Heart left ventricle (tissue), 16 donors: ENCODE data around the gene NUP210. TPM values are rescaled to one million over a fixed set of nuclear protein-coding genes. Genes with fewer than 3 reads are reported as not detected.

ENCODE experiments used
- ATAC-seq, 4 donors: fragments of 200-7000 bp; cut with Tn5 transposase; one replicate each; pipeline ENCODE4 v1.9.1; 2020 to 2022; ENCODE audit warnings: moderate library complexity in 4 of 4, mild to moderate bottlenecking in 3 of 4, moderate number of reproducible peaks in 1 of 4
- DNase-seq, 5 donors: peaks; one replicate each; pipeline ENCODE4 v3.0.0-alpha.2; 2020
- H3K27ac ChIP-seq, 12 donors: fragments of 200-600 bp; sonication (generic) in 4 of 12; one replicate each; pipeline versions ENCODE4 v1.5.0 to v1.8.0; 2016 to 2022; ENCODE audit warnings: mild to moderate bottlenecking in 2 of 12
- H3K27me3 ChIP-seq, 9 donors: fragments of 200-600 bp; sonication (generic) in 2 of 9; one replicate each; pipeline versions ENCODE4 v1.5.1 to v1.8.0; 2016 to 2022; ENCODE audit warnings: mild to moderate bottlenecking in 3 of 9
- H3K36me3 ChIP-seq, 9 donors: fragments of 200-600 bp; sonication (generic) in 2 of 9; one replicate each; pipeline versions ENCODE4 v1.5.0 to v1.8.0; 2018 to 2022; ENCODE audit warnings: mild to moderate bottlenecking in 2 of 9
- H3K4me1 ChIP-seq, 12 donors: fragments of 200-600 bp; sonication (generic) in 4 of 12; one replicate each; pipeline versions ENCODE4 v1.5.0 to v1.8.0; 2016 to 2022; ENCODE audit warnings: mild to moderate bottlenecking in 3 of 12
- H3K4me3 ChIP-seq, 12 donors: fragments of 200-600 bp; sonication (generic) in 4 of 12; one replicate each; pipeline versions ENCODE4 v1.5.0 to v1.8.0; 2017 to 2022; ENCODE audit warnings: mild to moderate bottlenecking in 9 of 12, moderate library complexity in 4 of 12
- H3K9me3 ChIP-seq, 12 donors: fragments of 200-600 bp; sonication (generic) in 4 of 12; one replicate each; pipeline versions ENCODE4 v1.5.0 to v1.8.0; 2016 to 2022; ENCODE audit warnings: mild to moderate bottlenecking in 1 of 12
- CTCF ChIP-seq, 12 donors: fragments of 200-600 bp; sonication (generic) in 4 of 12; IDR thresholded peaks; one replicate each; pipeline versions ENCODE4 v1.5.0 to v1.8.0; 2018 to 2022; ENCODE audit warnings: antibody characterized with exemption in 12 of 12, mild to moderate bottlenecking in 5 of 12
- POLR2A ChIP-seq, 2 donors: fragments of 450-650 bp; IDR thresholded peaks; one replicate each; pipeline ENCODE4 v1.6.1; 2017; ENCODE audit warnings: antibody characterized with exemption in 2 of 2, mild to moderate bottlenecking in 2 of 2, moderate library complexity in 2 of 2
- WGBS, 4 donors: extraction: QIAGEN DNeasy Blood & Tissue Kit in 2 of 4; methylation state at CpG; one replicate each; pipeline versions ENCODE4 v1.1.5 to v1.1.7; 2013 to 2018; 5-methylcytosine and 5-hydroxymethylcytosine counted together
- intact Hi-C, 10 donors: fragments of 100-400 bp; cut with DNase I; formaldehyde crosslinking; loops; one replicate each; pipeline versions ENCODE4 v1.11.1 to v1.14.2; 2022
- polyA plus RNA-seq, 2 donors: library from polyadenylated mRNA; stranded (reverse); fragments of 200-250 nt; gene quantifications; one replicate each; pipeline ENCODE4 v1.2.3, GENCODE V29; 2013
- total RNA-seq, 9 donors: library from RNA; depleted of rRNA in 2 of 9; stranded (reverse); fragments of >200 nt in 2 of 9; fragmentation: NEBNext Ultra II Directional in 3 of 9; extraction: Animal tissue kit (Norgen Biotek cat#: 25700) in 3 of 9; gene quantifications; one replicate each; pipeline versions ENCODE4 v1.1.0 to v1.2.4, GENCODE V29; 2016 to 2023
- donor health status: ischemic (EF 13 %, LVEDD 7.1; RV severe dilation, severe dysfunction).
- donor health status: healthy with polysubstance abuse.
- donor health status: DM: no; HTN: yes; CAD: no.
- donor health status: DM: no; HTN: no; CAD: no.
- donor health status: ischemic (EF 25% LVEDD 6.9; RV normal size, moderate dysfunction).
- donor health status: ischemic (EF 25% LVEDD 5.7; RV mildly dilated, moderate dysfunction).
- donor health status: healthy.
- donor health status: DM: yes; HTN: yes; CAD: no.
- donor health status: ischemic (EF 35%, LVEDD 5.7; RV mildly dilated, moderate dysfunction).
- donor health status: nonischemic (EF 11% LVEDD 7.7; RV severe dilation, severe dysfunction).
- donor health status: DM: yes; HTN: yes; CAD: no.
- donor health status: PGD.
- donor health status: ischemic (EF 29% LVEDD 5.4; RV normal size, mild dysfunction).
- donor health status: nonischemic (EF 23%, LVEDD 6.1; RV moderate dilation, normal function).

The NUP210 gene
- total and polyA plus RNA-seq, 11 donors: 1.3 to 9.7 (median 2.6) TPM

- Histone ChIP-seq H3K4me1 (no peaks in the 10 kb centered on the region), H3K27ac (no peak overlapping the region), H3K36me3 (peaks cover 0 to 50% (median 0%) of the 10 kb centered on the region in 9 donors), H3K4me3 (no peak overlapping the region), H3K9me3 (no peaks in the 10 kb centered on the region), H3K27me3 (no peaks in the 10 kb centered on the region)
- TF ChIP-seq CTCF (IDR thresholded peaks at IDR 0.05) (no peak), POLR2A (IDR thresholded peaks at IDR 0.05) (no peak)
- ATAC-seq: no peak
- 94 to 95% (median 95%) methylated on average over 4 of the region's 4 CpGs for WGBS, 4 donors
- intact Hi-C loops: no loop called here
- no peak for DNase-seq
These were observed 48.0 kb downstream of the NUP210 start for GRCh38 chr3:13372126-13372525.

GRCh38 chr3:13371100-13372075 is 48.7 kb downstream of the NUP210 start:
- Histone ChIP-seq H3K27me3 (no peaks in the 10 kb centered on the region), H3K27ac (no peak overlapping the region), H3K4me1 (no peaks in the 10 kb centered on the region), H3K36me3 (peaks cover 0 to 50% (median 0%) of the 10 kb centered on the region in 9 donors), H3K4me3 (no peak overlapping the region), H3K9me3 (no peaks in the 10 kb centered on the region)
- no peak for DNase-seq
- intact Hi-C loops: no loop called here
- no peak for TF ChIP-seq CTCF (IDR thresholded peaks at IDR 0.05)
- no peak for TF ChIP-seq POLR2A (IDR thresholded peaks at IDR 0.05)
- WGBS, 4 donors: 82 to 89% (median 86%) methylated on average over 13 to 17 of the region's 17 CpGs
- peak in 1 of 4 donors; percentile 9 for ATAC-seq

GRCh38 chr3:13370609-13371008 is 49.5 kb downstream of the NUP210 start:
- intact Hi-C loops: no loop called here
- no peak overlapping the region for H3K27ac ChIP-seq
- H3K36me3 ChIP-seq: peaks cover 0 to 50% (median 0%) of the 10 kb centered on the region in 9 donors
- no peaks in the 10 kb centered on the region for H3K27me3 ChIP-seq
- H3K4me1 ChIP-seq: no peaks in the 10 kb centered on the region
- H3K4me3 ChIP-seq: no peak overlapping the region
- no peak for DNase-seq
- no peaks in the 10 kb centered on the region for H3K9me3 ChIP-seq
- TF ChIP-seq CTCF (IDR thresholded peaks at IDR 0.05) (no peak), POLR2A (IDR thresholded peaks at IDR 0.05) (no peak)
- no peak for ATAC-seq
- 79 to 82% (median 80%) methylated on average over 9 to 10 of the region's 10 CpGs for WGBS, 4 donors

GRCh38 chr3:13370055-13370454 is 50.1 kb downstream of the NUP210 start:
- intact Hi-C loops: no loop called here
- ATAC-seq (no peak), DNase-seq (no peak)
- H3K4me3 ChIP-seq: no peak overlapping the region
- H3K4me1 ChIP-seq: no peaks in the 10 kb centered on the region
- no peaks in the 10 kb centered on the region for H3K27me3 ChIP-seq
- no peak for TF ChIP-seq CTCF (IDR thresholded peaks at IDR 0.05)
- no peak for TF ChIP-seq POLR2A (IDR thresholded peaks at IDR 0.05)
- no peaks in the 10 kb centered on the region for H3K9me3 ChIP-seq
- WGBS, 4 donors: 57 to 74% (median 67%) methylated on average over 3 of the region's 3 CpGs
- H3K27ac ChIP-seq: no peak overlapping the region
- peaks cover 0 to 45% (median 0%) of the 10 kb centered on the region in 9 donors for H3K36me3 ChIP-seq
